Spleen (tissue), 7 donors: Measurements from ENCODE around the gene PHLPP2.

Experiments
- CTCF ChIP-seq, 11 experiments: fragments of 200-600 bp in 7 of 11; fragments of 450-650 bp in 4 of 11; sonication (generic) in 4 of 11; IDR thresholded peaks in 8 of 11; conservative IDR thresholded peaks in 3 of 11; 1 replicate in 7 of 11; 2 replicates in 4 of 11; pipeline versions ENCODE4 v1.4.0 to v1.8.0; 2016 to 2021; ENCODE audit warnings: antibody characterized with exemption in 11 of 11, inconsistent platforms in 4 of 11, mild to moderate bottlenecking in 1 of 11
- POLR2A ChIP-seq, 3 donors: fragments of 450-650 bp; IDR thresholded peaks; one replicate each; pipeline ENCODE4 v1.5.1; 2017; ENCODE audit warnings: antibody characterized with exemption in 3 of 3, mild to moderate bottlenecking in 1 of 3
- donor health status: DM: no; HTN: no; CAD: no; lungs with moderate emphysema.
- donor health status: DM: no; HTN: no; CAD: no.
- donor health status: DM: no; HTN: no; CAD: no.

- no peak for TF ChIP-seq CTCF (IDR thresholded peaks at IDR 0.05 in 8 of 11, conservative IDR thresholded peaks at IDR 0.05 in 3 of 11)
- no peak for TF ChIP-seq POLR2A (IDR thresholded peaks at IDR 0.05)
These were observed 114.1 kb downstream of the PHLPP2 start for GRCh38 chr16:71610447-71610846.
